HG03571 (cell line): Measurements from ENCODE around the gene TSPAN9.

Experiments
- ATAC-seq: cut with Tn5 transposase; IDR thresholded peaks from one replicate; pipeline ENCODE4 v1.9.1; 2021; ENCODE audit not compliant: unreplicated experiment

TSPAN9 gene

DNA sequence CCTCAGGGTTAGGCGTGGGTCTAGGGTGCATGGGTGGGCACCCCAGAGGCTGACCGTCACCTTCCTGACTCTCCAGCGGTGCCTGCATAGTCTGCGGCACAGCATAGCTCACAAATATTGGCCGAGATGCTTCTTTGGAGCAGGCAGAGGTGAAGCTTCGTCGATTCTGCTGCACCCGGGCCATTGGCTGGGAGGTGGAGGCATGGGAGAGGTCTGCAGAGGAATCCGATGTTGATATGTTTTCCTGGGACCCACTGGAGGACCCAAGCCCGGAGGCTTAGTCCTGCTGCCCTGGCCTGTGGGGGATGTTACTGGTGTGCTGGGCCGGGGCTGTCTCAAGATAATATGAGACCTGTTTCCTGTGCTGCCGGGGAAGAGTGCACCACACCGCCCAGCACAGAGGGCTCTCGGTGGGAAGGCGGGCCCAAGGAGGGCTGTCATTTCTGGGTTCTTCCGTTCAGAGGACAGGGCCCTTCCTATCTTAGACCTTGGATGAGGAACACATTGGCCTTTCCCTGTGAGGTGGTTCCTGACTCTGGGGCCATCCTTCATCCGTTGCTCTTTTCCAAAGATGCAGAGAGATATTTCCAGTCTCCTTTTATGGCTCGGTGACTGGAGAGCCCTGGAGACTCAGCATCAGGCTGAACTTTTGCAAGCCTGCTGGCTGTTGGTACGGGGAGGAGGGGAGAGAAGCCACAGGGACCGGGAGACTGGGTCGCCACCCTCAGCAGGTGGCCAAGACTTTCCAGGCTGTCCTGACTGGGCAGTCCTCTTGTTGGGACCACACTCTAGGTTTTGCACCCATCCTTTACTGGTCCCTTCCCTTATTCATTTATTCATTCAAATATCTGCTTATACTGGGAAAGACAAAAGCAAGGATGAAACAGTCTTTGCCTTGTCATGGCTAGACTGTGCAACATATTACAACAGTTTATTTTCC, 143.5 kb downstream of the TSPAN9 start:
- ATAC-seq, result no peak

DNA sequence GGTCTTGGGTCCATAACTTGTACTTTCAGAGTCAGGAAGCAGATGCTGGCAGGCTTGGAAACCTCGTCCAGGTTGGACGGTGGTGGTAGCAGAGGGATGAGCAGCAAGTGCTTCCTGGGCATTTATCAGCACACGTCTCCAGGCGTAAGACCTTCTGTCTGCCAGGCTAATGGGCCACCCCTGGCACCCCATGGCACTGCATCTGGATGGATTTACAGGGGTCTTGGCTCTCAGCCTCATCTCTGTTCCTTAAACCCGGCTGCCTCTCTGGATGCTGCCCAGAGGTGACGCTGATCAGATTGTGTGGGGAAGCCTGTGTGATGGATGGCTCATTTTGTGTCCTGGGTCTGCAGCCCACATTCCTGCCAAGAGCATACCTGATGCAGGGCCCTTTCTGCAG, 145.1 kb downstream of the TSPAN9 start:
- ATAC-seq, result no peak

DNA sequence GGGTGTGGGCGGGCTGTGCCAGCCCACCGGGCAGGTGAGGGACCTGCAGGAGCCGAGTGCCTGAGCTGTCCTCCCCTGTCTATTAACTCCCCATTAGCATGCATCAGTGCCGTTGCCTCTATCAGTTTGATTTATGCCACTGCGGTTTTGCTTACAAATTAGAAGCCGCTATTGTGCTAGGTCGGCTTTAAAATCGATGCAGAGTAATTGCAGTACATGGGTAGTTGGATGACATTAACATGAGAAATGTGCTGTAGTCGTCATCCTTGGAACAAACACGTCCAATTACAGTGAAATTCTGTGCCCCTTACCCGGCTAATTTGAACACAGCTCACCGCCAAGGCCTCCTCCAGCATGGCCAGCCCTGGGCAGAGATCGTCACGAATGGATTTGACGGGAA, 145.8 kb downstream of the TSPAN9 start:
- no peak for ATAC-seq

GRCh38 chr12:3223601-3224529, 146.7 kb downstream of the TSPAN9 start:
- ATAC-seq, result no peak

DNA sequence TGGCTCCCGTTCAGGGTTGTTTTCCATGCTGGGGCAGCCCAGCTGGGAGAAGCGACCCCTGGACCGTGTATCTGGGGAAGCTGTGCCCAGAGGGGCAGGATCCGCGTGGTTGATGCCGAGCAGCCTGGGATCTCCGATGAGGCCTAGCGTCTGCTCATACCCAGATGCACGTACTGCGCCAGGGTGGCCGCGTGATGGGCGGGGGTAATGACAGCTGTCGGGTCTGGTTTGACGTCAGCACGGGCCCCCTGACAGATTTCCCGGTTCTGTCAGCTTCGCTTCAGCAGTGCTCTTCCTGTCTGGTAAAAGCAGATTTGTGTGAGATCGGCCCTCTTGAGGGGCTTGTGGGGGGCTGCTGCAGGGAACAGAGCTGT, 147.3 kb downstream of the TSPAN9 start:
- ATAC-seq, result no peak

DNA sequence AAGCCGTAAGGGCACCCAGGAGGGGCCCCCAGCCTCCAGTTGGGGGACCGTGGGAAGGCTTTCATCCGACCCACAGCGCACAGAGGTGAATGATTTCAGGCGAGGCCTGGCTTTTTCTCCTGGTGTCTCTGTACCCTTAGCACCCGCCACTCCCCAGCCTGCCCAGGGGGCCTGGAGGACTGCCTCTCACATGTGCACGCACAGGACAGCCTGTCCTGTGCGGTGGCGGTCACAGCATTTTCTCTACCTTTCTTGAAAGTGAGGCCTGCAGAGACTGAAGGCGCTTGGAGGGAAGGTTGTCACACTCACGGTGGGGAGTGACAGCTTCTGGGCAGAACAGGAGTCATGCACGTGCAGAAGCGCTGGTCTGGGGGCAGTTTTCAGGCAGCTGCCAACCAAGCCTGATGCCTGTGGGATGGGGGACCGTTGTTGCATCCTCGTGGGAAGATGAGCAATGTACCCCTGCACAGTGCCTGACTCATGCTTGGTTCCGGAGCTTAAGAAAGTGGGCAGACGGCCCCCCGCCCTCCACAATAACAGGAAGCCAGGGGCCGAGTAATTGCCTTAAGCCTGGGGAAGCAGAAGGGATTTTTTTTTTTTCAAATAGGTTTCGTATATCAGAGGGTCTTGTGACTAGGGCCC, 148.1 kb downstream of the TSPAN9 start:
- no peak for ATAC-seq

- no peak for ATAC-seq
Measured at GRCh38 chr12:3225796-3226180, 148.6 kb downstream of the TSPAN9 start.

GRCh38 chr12:3226264-3226663, 149.1 kb downstream of the TSPAN9 start:
- ATAC-seq, result no peak

- ATAC-seq, result no peak
Measured at GRCh38 chr12:3227076-3227975, 150.1 kb downstream of the TSPAN9 start.

DNA sequence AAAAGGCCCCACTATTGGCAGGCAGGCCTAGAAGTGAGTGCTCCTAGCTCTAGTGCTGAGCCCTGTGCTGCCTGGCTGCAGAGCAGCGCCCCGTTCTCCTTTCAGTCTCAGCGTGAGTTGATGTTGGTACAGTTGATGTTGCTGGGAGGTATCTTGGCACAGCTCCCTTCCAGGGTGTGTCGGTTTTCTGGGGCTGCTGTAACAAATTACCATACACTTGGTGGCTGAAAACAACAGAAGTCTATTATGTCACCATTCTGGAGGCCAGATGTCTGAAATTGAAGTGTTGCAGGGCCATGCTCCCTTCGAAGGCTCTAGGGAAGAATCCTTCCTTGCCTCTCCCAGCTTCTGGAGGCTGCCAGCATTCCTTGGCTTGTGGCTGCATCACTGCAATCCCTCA, 151.4 kb downstream of the TSPAN9 start:
- ATAC-seq, result no peak

DNA sequence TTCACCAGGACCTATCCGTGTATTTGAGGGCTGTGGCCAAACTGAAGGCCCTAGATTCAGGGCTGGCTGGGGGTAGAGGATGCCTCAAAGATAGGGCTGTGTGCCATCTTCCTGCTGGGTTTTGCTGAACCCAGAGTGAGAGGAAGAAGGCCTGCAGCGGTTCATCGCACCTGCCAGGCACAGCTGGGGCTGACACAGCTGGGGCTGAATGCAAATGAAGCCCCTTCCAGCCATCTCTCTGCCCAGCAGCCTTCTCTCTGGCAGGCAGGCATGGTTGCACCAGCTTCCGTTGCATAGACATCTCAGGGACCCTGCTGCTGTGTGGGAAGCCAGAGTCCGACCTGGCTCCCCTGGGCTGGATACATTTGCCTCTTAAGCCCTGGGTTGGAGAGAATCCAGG, 152.4 kb downstream of the TSPAN9 start:
- no peak for ATAC-seq

DNA sequence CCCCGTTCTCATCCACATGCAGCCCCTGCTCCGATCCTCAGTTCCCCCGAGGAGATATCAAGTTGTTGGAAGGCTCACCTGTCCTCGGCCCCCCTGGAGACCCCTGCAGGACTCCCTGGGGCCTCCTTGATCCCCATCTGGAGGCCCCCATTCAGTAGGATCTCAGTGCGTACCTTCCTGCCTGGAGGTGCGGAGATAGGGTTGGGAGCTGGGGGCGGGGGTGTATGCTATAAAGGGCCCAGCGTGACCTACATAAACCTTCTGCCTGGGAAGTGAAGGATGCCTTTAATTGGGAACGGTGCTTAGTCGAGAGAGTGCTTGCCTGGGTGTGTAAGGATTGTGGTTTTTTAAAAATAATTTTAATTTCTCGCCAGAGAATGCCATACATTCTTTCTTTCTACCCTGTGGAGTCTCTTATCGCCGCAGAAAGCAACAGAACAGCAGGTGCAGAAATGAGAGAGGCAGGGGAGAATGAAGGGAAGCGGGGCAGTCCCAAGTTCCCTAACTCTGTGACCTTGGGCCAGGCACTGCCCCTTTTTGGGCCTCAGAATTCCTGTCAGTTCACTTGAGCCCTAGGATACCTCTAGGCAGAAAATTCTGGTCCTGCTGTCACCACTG, 153.7 kb downstream of the TSPAN9 start:
- ATAC-seq, result no peak

- no peak for ATAC-seq
Measured at GRCh38 chr12:3231399-3231876, 154.3 kb downstream of the TSPAN9 start.

DNA sequence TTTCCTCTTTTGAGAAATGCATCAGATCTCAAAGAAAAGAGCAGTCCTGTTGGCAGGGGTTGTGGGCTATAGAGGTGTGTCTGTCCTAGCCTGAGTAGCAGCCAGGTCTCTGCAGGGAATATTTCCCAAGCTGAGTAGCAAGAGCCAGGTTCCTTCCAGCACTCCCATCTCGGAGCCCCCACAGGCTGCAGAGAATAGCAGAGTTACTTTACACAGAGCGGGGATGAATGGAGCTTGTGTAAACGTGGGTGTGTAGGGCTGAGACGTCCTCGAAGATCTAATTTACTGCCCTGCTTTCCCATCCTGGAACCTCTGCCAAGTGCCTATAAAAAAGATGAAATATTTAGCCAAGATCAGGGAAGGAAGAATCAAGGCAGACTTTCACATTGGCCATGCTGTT, 156.6 kb downstream of the TSPAN9 start:
- ATAC-seq, result no peak

DNA sequence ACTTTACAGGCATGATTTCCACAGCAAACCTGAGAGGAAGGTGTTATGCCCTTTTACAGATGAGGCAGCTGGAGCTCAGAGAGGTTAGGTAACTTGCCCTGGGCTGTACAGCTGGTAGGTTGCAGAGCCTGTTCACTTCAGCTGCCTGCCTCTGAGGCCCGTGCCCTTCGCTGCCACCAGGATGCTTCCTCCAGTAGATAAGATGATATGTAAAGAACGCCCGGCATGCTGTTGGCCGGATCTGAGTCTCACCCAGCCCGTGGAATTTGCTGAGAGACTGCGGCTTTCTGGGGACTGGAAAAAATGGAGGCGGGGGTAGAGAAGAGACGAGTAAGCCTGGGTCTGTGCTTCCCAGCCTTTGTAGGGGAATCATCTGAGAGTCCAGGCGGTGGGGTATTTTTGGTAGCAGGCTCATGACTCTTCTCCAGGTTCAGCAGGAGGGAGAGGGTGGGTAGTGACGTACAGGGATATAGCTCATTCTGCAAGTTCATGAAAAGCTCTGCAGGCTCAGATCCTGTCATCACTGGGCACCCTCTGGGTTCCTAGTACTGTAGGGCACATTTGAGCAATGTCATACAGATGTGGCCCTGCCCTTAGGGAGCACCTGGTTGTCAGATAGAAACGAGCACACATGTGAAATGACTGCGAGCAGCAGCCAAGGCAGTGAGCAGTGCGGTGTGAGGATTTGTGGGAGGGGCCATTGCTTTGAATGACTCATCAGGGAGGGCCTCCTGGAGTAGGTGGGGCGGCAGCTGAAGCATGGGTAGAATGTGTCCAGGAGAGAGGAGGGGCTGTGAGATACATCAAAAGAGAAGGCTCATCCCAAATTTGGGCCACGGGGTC, 159.4 kb downstream of the TSPAN9 start:
- no peak for ATAC-seq

GRCh38 chr12:3238196-3238595, 161.0 kb downstream of the TSPAN9 start:
- no peak for ATAC-seq

GRCh38 chr12:3241621-3242020, 164.4 kb downstream of the TSPAN9 start:
- no peak for ATAC-seq

DNA sequence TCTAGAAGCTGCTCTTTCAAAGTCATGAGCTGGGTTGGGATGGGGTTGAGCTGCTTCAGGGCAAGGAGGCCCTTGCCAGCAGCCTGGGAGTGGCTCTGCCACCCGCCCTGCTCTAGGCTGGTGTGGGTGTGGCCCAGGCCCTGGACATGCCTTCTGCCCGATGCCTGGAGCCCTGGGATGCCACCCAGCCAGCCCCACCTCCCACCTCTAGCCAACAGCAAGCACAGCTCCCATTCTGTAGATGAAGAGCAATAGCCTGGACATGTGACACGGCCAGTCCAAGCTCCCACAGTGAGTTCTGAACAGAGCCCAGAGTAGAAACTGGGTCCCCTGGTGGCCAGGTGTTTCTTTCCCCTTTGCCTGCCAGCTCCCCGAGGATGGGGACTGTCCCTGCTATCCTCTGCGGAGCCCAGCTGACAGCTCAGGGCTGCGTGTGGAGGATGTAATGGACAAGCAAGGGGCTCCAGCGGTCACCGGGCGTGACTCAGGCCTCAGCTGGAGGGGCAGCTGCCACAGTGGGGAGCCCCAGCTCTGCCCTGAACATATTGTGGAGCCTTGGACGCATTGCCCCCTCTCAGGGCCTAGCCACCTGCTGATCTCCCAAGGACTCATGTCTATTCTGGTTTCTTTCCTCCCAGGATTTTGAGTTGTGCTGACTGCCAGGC, 165.2 kb downstream of the TSPAN9 start:
- no peak for ATAC-seq
